ENCODE data around the gene TIMP2.

The TIMP2 gene

DNA sequence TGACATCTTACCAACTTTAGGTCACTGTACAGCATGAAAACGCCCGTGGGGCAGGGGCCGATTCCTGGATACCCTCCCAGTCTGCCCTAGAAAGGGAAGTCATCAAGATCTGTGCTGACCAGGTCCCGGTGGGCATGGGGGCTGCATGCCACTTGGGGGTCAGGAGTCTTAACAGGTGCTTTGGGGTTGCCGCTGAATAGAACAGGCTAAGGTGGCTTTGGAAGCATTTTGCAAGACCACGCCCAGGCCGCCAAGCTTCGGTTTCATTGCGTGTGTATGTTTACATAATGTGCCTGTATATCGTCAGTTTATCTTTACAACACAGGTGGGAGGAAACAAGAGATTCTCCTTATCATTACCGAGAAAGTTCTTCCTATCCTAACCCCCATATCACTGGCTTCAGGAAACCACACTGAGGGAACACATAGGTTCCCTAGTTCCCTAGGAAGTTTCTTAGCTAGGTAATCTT, 71.2 kb downstream of the TIMP2 start:
- no peaks in the 10 kb centered on the region for H3K27me3 ChIP-seq
- no peak for TF ChIP-seq CTCF (IDR thresholded peaks at IDR 0.05)
- intact Hi-C loops (cut with DNase I; ENCODE audit: low total_unique reads), result no loop called here
- H3K4me3 ChIP-seq, result no peak overlapping the region
- no peak overlapping the region for H3K27ac ChIP-seq
- H3K4me1 ChIP-seq, result no peaks in the 10 kb centered on the region
- H3K36me3 ChIP-seq, result peaks cover 33 to 65% (median 61%) of the 10 kb centered on the region in 3 donors
- DNase-seq, result no peak
- H3K9me3 ChIP-seq, result no peaks in the 10 kb centered on the region

DNA sequence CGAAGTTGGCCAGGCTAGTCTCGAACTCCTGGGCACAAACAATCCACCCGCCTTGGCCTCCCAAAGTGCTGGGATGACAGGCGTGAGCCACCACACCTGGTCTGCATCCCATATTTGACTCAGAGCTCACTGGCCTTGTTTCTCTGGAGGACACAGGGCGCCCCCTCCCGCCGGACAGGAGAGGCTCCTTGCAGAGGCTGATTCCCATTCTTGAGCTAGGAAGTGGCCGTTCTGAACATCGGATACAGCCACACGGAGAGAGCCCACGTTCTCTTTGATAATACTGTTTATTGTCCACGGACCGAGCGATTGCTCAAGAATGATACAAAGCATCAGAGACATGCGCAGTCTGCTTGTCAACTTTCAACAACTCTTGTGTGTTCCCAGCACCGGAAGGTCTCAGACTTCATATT, 72.5 kb downstream of the TIMP2 start:
- no peaks in the 10 kb centered on the region for H3K9me3 ChIP-seq

DNA sequence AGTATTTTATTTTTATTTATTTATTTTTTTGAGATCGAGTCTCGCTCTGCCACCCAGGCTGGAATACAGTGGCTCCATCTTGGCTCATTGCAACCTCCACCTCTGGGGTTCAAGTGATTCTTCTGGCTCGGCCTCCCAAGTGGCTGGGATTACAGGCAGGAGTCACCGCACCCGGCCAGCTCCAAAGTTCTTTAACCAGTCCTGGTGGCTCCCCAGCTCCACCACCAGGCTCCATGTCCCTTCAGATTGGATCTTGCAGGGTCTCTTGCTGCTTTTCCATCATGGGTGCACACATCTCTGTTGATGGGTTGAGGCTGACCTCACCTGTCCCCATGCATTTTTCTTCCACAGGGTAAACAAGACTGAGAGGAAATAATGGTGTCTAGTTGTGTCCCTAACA, 76.2 kb downstream of the TIMP2 start:
- Histone ChIP-seq H3K9me3 (no peaks in the 10 kb centered on the region), H3K4me1 (no peaks in the 10 kb centered on the region), H3K4me3 (no peak overlapping the region), H3K36me3 (peaks cover 6 to 23% (median 19%) of the 10 kb centered on the region in 3 donors), H3K27ac (no peak overlapping the region), H3K27me3 (no peaks in the 10 kb centered on the region)
- no peak for TF ChIP-seq CTCF (IDR thresholded peaks at IDR 0.05)
- intact Hi-C loops (cut with DNase I; ENCODE audit: low total_unique reads), result no loop called here
- no peak for DNase-seq

More for the DNA sequence above, 72.5 kb downstream of the TIMP2 start:
- intact Hi-C loops (cut with DNase I; ENCODE audit: low total_unique reads), result no loop called here
- no peak for TF ChIP-seq CTCF (IDR thresholded peaks at IDR 0.05)
- DNase-seq, result no peak
- no peak overlapping the region for H3K27ac ChIP-seq
- no peaks in the 10 kb centered on the region for H3K27me3 ChIP-seq
- H3K4me1 ChIP-seq, result no peaks in the 10 kb centered on the region
- peaks cover 33 to 59% (median 56%) of the 10 kb centered on the region in 3 donors for H3K36me3 ChIP-seq
- H3K4me3 ChIP-seq, result no peak overlapping the region

DNA sequence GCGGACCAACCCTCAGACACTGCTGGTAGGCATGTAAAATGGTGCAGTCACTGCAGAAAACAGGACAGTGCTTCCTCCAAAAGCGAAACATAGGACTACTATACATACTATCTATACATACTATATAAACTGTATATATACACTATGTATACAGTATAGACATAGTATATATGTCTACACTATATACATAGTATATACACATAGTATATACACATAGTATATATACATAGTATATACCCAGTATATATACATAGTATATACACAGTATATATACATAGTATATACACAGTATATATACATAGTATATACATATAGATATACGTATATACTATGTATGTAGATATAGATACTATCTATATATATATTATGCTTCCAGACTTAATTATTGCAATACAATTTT, 78.1 kb downstream of the TIMP2 start:
- Histone ChIP-seq H3K4me3 (no peak overlapping the region), H3K36me3 (peaks cover 0 to 5% (median under 1%) of the 10 kb centered on the region in 3 donors), H3K27me3 (no peaks in the 10 kb centered on the region), H3K27ac (no peak overlapping the region), H3K4me1 (no peaks in the 10 kb centered on the region), H3K9me3 (no peaks in the 10 kb centered on the region)
- no peak for TF ChIP-seq CTCF (IDR thresholded peaks at IDR 0.05)
- DNase-seq, result no peak
- intact Hi-C loops (cut with DNase I; ENCODE audit: low total_unique reads), result no loop called here

DNA sequence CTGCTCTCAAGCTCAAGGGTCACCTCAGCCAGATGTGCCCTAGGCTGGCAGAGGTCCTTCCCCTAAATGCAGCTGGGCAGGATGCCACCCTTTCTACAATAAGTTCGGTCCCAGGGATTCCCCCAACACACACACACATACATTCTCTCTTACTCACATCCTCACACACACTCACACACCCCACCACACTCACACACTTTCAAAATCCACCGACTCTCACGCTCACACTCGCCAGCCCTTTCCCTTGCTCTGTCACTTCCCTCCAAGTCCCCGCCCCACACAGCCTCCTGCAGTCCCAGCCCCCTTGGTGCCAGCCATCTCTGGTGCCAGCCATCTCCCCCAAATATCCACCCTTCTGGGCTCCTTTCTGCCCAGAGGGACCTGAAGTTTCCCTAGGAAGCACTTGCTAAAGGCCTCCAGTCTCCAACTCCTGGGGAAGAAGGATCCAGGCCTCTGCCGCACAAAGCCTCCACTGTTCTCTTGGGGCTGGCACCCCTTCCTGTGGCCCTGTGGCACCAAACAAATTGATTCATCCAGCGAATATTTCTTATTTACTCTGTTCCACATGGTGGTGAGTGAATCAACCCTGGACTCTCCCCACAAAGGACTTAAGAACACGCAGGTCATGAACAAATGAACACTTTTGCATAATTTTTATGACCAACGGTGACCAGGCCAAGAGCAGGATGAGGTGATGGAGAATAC, 80.7 kb downstream of the TIMP2 start:
- TF ChIP-seq CTCF (IDR thresholded peaks at IDR 0.05), result no peak
- H3K9me3 ChIP-seq, result no peaks in the 10 kb centered on the region
- no peaks in the 10 kb centered on the region for H3K27me3 ChIP-seq
- no peak overlapping the region for H3K4me3 ChIP-seq
- intact Hi-C loops (cut with DNase I; ENCODE audit: low total_unique reads), result no loop called here
- DNase-seq, result no peak
- no peak overlapping the region for H3K27ac ChIP-seq
- peaks cover 0 to 11% (median 7%) of the 10 kb centered on the region in 4 donors for H3K4me1 ChIP-seq
- no peaks in the 10 kb centered on the region for H3K36me3 ChIP-seq
